ENCODE data around the gene GRPEL2. TPM values are rescaled to one million over a fixed set of nuclear protein-coding genes. Genes with fewer than 3 reads are reported as not detected.

Gene GRPEL2
- total and polyA plus RNA-seq, 2 donors (not counting 3 experiments of a cell fraction or from before 2014, with no cell fraction given), result 7.6 to 32.5 TPM

DNA sequence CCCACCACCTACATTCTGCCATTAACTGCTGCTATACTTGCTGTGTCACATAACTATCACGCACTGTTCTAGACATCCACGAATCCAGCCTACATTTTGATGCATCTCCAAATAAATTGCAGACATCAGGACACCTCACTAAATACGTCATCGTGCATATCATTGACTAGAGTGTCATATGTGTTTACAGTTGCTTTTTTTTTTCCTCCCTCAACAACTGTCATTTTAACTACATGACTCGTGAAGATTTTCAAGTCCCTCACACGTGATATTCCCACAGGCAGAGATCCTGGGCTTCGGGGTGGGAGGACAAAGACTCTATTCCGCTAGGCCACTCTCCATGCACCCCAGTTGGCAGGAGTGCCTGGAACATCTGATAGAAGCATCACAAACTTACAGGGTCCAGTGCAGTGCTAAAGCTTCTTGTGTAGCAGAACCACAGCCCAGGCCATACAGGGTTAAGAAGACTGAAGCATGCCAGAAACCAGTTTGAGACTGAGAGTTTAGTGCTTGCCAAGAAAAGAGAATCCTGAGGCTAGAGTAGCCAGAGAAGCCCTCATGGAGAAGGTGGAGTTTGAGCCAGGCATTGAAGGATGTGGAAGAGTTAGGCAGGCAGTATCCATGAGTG lies 13.7 kb downstream of the GRPEL2 start:
- Histone ChIP-seq H3K4me1 (ENCODE audit: control insufficient read depth, extremely low read depth, insufficient read depth, low read length) (peaks cover 3% of the 10 kb centered on the region), H3K27ac (ENCODE audit: insufficient read depth, low read depth, low read length) (no peak overlapping the region), H3K9me3 (replicated peaks; ENCODE audit: control insufficient read depth, insufficient read depth, low read length) (no peaks in the 10 kb centered on the region), H4K20me1 (replicated peaks; ENCODE audit: control insufficient read depth, extremely low read depth, insufficient read depth, low read length) (no peaks in the 10 kb centered on the region), H3K4me3 (replicated peaks in 1 of 3; ENCODE audit: insufficient read depth in 1 of 3, low read depth in 1 of 3, low read length in 3 of 3) (peak overlapping the region in 1 of 3 experiments; percentile 48), H3K9ac (replicated peaks; ENCODE audit: extremely low read depth, insufficient read depth, low read length) (no peak overlapping the region), H3K9me1 (replicated peaks; ENCODE audit: control insufficient read depth, extremely low read depth, insufficient read depth, low read length) (no peaks in the 10 kb centered on the region), H2AFZ (ENCODE audit: low read depth, low read length) (no peak overlapping the region), H3K36me3 (ENCODE audit: control insufficient read depth in 2 of 2, extremely low read depth in 1 of 2, insufficient read depth in 2 of 2, low read length in 2 of 2) (peaks cover 2 to 6% of the 10 kb centered on the region in 2 experiments), H3K27me3 (ENCODE audit: control insufficient read depth in 2 of 2, insufficient read depth in 2 of 2, low read length in 2 of 2) (no peaks in the 10 kb centered on the region), H3K4me2 (ENCODE audit: insufficient read depth, low read length) (no peak overlapping the region), H3K79me2 (ENCODE audit: control insufficient read depth, insufficient read depth, low read length) (no peaks in the 10 kb centered on the region)
- ChIA-PET POLR2A (no interaction called here), CTCF (interaction anchor here (1.6 to 5.9 kb wide), 5 partner anchors 9 to 94 kb away, joined by 6 to 67 read pairs (median 11); partner anchors contain the start of gene GRPEL2)
- TF ChIP-seq EZH2 (IDR thresholded peaks at IDR 0.05; ENCODE audit: borderline replicate concordance, low read depth, low read length, severe bottlenecking) (no peak), FOS (IDR thresholded peaks at IDR 0.05; ENCODE audit: borderline replicate concordance, insufficient read depth, low read length) (no peak), POLR2A (IDR thresholded peaks at IDR 0.05; ENCODE audit: low read depth, low read length) (no peak), POLR2AphosphoS5 (IDR thresholded peaks at IDR 0.05; ENCODE audit: insufficient read depth, low read depth, low read length) (no peak), MYC (IDR thresholded peaks at IDR 0.05; ENCODE audit: low read depth, low read length) (no peak), JUN (IDR thresholded peaks at IDR 0.05; ENCODE audit: borderline replicate concordance, insufficient read depth, insufficient read length, low read depth) (no peak), GATA2 (IDR thresholded peaks at IDR 0.05; ENCODE audit: insufficient read depth, insufficient read length, low read depth, low read length) (no peak)
- TF ChIP-seq, protein P1, sequence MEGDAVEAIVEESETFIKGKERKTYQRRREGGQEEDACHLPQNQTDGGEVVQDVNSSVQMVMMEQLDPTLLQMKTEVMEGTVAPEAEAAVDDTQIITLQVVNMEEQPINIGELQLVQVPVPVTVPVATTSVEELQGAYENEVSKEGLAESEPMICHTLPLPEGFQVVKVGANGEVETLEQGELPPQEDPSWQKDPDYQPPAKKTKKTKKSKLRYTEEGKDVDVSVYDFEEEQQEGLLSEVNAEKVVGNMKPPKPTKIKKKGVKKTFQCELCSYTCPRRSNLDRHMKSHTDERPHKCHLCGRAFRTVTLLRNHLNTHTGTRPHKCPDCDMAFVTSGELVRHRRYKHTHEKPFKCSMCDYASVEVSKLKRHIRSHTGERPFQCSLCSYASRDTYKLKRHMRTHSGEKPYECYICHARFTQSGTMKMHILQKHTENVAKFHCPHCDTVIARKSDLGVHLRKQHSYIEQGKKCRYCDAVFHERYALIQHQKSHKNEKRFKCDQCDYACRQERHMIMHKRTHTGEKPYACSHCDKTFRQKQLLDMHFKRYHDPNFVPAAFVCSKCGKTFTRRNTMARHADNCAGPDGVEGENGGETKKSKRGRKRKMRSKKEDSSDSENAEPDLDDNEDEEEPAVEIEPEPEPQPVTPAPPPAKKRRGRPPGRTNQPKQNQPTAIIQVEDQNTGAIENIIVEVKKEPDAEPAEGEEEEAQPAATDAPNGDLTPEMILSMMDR (IDR thresholded peaks at IDR 0.05; ENCODE audit: extremely low read depth in 1 of 2, insufficient read depth in 1 of 2, low read depth in 1 of 2, low read length in 2 of 2), result no peak
- TF ChIP-seq, protein P2, sequence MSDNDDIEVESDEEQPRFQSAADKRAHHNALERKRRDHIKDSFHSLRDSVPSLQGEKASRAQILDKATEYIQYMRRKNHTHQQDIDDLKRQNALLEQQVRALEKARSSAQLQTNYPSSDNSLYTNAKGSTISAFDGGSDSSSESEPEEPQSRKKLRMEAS (IDR thresholded peaks at IDR 0.05; ENCODE audit: insufficient read depth, insufficient read length), result no peak
- FAIRE-seq, result peak; percentile 8
- dilution Hi-C loops (cut with MboI; ENCODE audit: extremely low pct_ligation_motif_present, low sequenced_read_pairs), result no loop called here
- intact Hi-C loops (cut with micrococcal nuclease), result loop anchor here (5.0 kb wide), 1 partner anchor 37 kb away; no protein-coding TSS in a partner anchor
- no peak for DNase-seq (ENCODE audit: low read depth, low spot score)
- BruUV-seq (replicated peaks), result TSS peak; percentile 29
